NCI-H2227 (cell line): ENCODE results near the gene ZDHHC5.
"Not testable (repeated sequence)": the region's sequence is repeated elsewhere in the genome, so short reads cannot be mapped to it uniquely, and the experiment has no call there.

Experiments
- DNase-seq: peaks from one replicate; lab custom pipeline; 2025; ENCODE audit not compliant: unreplicated experiment; lab: John Stamatoyannopoulos, UW

The ZDHHC5 gene

GRCh38 chr11:57663975-57664374 is 3.9 kb upstream of the ZDHHC5 start:
- no peak for DNase-seq

- DNase-seq = peak; percentile 98
Observed at GRCh38 chr11:57667117-57667735, 688 bp upstream of the ZDHHC5 start.

DNA sequence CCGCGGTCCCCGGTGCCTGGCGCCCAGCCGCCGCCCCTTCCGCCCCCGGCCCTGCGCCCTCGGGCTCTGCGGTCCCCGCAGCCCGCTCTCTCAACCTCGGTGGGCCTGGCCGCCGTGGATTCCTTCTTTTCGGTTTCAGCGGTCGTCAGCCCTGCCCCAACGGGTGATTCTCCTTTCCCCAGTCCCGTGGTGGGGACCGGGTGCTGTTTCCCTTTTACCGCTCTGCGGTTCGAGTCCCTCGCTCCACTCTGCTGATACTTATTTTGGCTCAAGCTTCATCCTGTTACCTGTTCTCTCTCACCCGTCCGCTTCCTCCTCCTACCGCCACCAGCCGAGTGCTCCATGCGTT is 494 bp downstream of the ZDHHC5 start:
- DNase-seq = peak; percentile 37

- DNase-seq = no peak
Observed at GRCh38 chr11:57674251-57674650, 6.3 kb downstream of the ZDHHC5 start.

- no peak for DNase-seq
Observed at GRCh38 chr11:57675176-57675941, 7.4 kb downstream of the ZDHHC5 start.

DNA sequence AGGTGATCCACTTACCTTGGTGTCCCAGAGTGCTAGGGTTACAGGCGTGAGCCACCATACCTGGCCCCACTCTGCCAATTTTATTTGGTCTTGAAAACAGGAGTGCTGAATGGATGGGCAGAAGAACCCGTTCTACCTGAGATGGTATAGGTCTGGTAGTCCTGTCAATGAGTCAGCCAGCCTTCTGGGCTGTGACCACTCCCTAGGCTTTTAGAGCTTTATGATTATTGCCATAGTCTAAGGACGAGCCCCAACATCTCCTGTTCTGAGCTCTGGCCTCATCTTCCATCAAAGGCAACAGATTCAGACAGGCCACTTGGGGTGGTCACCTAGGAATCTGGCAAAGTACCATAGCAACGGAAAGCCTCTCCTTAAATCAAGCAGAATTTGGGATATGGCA is 11.5 kb downstream of the ZDHHC5 start:
- no peak for DNase-seq

DNA sequence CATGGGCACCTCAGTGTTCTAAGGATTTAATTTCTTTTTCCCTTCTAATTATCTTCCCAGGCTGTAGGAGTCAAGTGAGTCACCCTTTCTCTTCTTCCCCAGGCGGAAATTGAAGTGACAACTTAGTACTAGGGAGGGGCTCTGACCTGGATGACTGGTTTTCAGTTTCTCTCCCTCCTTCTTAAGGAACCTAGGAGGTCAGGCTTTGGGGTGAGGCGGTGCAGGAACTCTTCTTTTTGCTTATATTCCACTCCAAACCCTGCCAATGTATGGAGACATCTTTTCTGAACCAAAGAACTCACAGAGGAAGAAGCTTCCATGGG is 12.6 kb downstream of the ZDHHC5 start:
- DNase-seq = no peak

DNA sequence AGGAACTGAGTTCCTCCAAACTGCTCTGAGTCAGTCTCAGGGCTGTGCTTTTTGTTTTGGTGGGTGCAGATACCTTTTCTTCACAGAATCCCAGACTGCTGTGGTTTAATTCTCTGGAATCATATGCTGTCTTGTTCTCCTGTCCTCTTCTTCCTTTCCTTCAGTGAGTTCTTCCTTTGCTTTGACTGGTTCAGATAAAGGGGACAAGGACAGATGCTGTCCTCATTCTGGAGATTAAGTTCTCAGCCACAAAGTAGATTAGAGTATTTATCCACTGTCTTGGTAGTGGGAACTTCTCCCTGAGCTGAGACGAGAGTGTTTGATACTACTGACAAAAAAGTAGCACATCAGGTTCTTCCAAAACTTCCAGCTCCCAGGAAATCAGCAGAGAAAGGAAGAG is 13.3 kb downstream of the ZDHHC5 start:
- no peak for DNase-seq

DNA sequence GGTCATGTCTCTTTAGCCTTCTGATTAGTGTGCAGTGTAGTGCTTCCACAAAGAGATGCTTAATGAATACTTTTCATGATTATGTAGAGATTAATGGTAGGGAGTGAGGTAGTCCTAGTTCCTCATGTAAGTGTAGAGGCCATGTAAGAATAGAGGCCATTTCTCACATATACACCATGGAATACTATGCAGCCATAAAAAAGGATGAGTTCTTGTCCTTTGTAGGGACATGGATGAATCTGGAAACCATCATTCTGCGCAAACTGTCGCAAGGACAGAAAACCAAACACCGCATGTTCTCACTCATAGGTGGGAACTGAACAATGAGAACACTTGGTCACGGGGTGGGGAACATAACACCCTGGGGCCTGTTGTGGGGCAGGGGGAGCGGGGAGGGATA is 22.6 kb downstream of the ZDHHC5 start:
- not testable (repeated sequence) for DNase-seq

GRCh38 chr11:57698843-57699365 is 31.0 kb downstream of the ZDHHC5 start:
- no peak for DNase-seq

DNA sequence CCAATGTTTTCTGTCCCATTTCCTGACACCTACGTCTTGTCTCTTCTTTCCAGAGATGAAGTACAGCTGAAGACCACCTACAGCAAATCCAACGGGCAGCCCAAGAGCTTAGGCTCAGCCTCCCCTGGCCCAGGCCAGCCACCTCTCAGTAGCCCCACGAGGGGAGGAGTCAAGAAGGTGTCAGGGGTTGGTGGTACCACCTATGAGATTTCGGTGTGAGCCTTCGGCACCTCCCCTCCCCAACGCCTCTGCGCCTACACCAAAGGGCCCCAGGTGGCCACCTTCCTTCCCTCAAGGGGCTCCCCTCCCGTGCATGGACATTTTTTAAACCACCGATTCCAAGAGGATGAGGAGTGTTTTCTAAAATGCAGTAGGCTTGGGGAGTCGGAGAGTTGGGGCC is 31.9 kb downstream of the ZDHHC5 start:
- no peak for DNase-seq

- no peak for DNase-seq
Observed at GRCh38 chr11:57700425-57700824, 32.5 kb downstream of the ZDHHC5 start.

GRCh38 chr11:57703341-57703740 is 35.4 kb downstream of the ZDHHC5 start:
- no peak for DNase-seq

DNA sequence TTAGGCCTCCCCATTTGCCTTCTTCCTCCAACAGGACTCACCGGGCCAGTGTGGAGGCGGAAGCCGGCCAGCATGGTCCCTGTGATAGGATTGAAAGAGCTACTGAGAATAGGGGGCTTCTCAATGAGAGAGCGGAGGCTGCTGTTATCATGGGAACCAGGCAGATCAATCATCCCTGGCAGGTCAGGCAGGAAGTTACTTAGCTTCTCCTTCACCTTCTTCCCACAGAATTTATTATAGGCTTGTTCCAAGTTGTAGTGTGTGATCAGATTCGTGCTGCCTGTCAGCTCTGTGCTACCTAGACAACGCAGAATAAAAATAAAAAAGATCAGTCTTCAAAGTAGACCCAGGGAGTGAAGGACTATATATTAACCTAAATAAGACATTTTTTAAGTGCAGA is 37.0 kb downstream of the ZDHHC5 start:
- no peak for DNase-seq

- not testable (repeated sequence) for DNase-seq
Observed at GRCh38 chr11:57705432-57705831, 37.5 kb downstream of the ZDHHC5 start.

DNA sequence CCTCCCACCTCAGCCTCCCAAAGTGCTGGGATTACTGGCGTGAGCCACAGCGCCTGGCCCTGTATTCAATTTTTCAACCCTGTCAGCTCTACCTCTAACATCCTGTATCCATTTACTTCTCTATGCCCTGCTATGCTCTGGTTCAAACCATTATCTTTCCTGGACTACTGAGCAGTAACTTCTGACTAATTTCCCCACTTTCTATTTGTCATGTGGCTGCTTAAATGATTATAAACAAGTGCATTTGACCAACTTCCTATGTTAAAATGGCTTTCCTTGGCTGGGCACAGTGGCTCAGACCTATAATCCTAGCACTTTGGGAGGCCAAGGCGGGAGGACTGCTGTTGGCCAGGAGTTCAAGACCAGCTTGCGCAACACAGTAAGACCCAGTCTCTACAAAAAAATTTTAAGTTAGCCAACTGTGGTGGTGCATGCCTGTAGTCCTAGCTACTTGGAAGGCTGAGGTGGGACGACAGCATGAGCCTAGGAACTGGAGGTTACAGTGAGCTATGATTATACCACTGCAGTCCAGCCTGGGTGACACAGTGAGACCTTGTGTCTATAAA is 42.0 kb downstream of the ZDHHC5 start:
- DNase-seq = no peak

- peak; percentile 94 for DNase-seq
Observed at GRCh38 chr11:57711414-57712255, 43.7 kb downstream of the ZDHHC5 start, which contains the start of gene MED19. Gene MED19 (minus strand): TSS chr11:57712215. CDS start chr11:57712179, 36 bp downstream.

GRCh38 chr11:57712256-57713150 is 44.6 kb downstream of the ZDHHC5 start, which contains the start of gene TMX2:
Gene TMX2 (plus strand): TSS chr11:57712593. CDS start chr11:57712619, 26 bp downstream.
- peak; percentile 100 for DNase-seq

DNA sequence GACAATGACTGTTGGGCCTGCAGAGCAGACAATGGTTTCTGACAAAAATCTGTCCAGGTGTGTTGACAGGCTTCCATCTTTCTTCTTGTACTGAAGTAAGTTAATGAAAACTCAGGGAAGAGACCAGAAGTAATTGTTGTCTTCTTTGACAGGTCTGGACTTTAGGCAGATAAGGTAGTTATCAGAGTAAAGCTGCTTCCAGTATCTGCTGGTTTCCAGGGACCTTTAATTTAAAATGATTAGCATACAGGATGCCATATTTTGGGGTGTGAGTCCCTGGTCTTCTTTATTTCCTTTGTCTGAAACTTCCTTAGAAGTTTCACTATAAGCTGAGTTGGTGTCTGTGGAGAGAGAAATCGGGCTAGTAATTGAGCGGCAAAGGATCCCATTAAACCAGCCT is 45.9 kb downstream of the ZDHHC5 start:
- DNase-seq = no peak

- not testable (repeated sequence) for DNase-seq
Observed at GRCh38 chr11:57716726-57717125, 48.8 kb downstream of the ZDHHC5 start.
